HFFc6 (cell line): Measurements from ENCODE around the gene MAGI1. TPM values are rescaled to one million over a fixed set of nuclear protein-coding genes. Genes with fewer than 3 reads are reported as not detected.

Experiments
- DNase-seq: peaks from one replicate; pipeline ENCODE4 v3.0.0-alpha.2; 2018
- H3K27ac Mint-ChIP-seq: 2 replicates; pipeline ENCODE4 v1.8.0; 2020; ENCODE audit warnings: mild to moderate bottlenecking, mixed read lengths
- H3K27me3 Mint-ChIP-seq: 2 replicates; pipeline ENCODE4 v1.8.0; 2021; ENCODE audit warnings: mild to moderate bottlenecking, moderate library complexity, mixed read lengths; ENCODE audit not compliant: insufficient read depth
- H3K36me3 Mint-ChIP-seq: 2 replicates; pipeline ENCODE4 v1.8.0; 2021; ENCODE audit warnings: low read depth, mixed read lengths
- H3K4me1 Mint-ChIP-seq: 2 replicates; pipeline ENCODE4 v1.8.0; 2020; ENCODE audit warnings: low read depth, mixed read lengths
- H3K4me3 Mint-ChIP-seq: 2 replicates; pipeline ENCODE4 v1.8.0; 2020; ENCODE audit warnings: mild to moderate bottlenecking, moderate library complexity, mixed read lengths
- H3K9me3 Mint-ChIP-seq: 2 replicates; pipeline ENCODE4 v1.8.0; 2020; ENCODE audit warnings: mild to moderate bottlenecking, mixed read lengths
- total RNA-seq, 6 experiments: library from RNA; stranded (reverse); fragmentation: NEBNext Ultra II Directional; extraction: Animal tissue kit (Norgen Biotek cat#: 25700); gene quantifications; 2 replicates in 1 of 6; 3 replicates in 5 of 6; pipeline ENCODE4 v1.2.3, GENCODE V29; 2021
- TF ChIP-seq, protein P1 (sequence below): fragments of 200-600 bp; sonication (generic); IDR thresholded peaks from 2 replicates; pipeline ENCODE4 v1.5.0; 2021; ENCODE audit warnings: antibody characterized with exemption, mild to moderate bottlenecking

The MAGI1 gene
- total RNA-seq, 6 experiments from 2014 or later, result 21.1 to 30.5 (median 22.4) TPM

DNA sequence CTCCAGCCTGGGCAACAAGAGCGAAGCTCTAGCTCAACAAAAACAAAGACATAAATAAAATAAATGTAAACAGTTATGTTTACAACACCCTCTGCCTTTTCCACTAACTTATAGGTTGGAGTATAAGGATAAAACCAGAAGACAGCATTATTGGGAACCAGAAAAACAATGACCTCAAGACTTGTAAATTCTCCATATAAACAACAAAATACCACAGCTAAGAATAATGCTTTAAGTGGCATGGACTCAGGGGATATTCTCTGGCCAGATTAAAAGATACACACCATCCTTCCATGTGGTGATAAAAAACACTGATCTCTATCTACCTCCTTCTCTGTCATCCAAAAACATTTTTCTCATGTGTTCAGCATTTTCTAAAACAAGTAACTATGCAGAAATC lies 500.6 kb downstream of the MAGI1 start:
- Mint-ChIP-seq H3K4me3 (no peak overlapping the region), H3K36me3 (peaks cover 4% of the 10 kb centered on the region; the same call in 1 of the 2 replicates), H3K4me1 (no peaks in the 10 kb centered on the region), H3K27me3 (peaks cover 3% of the 10 kb centered on the region; the same call in 1 of the 2 replicates), H3K27ac (no peak overlapping the region), H3K9me3 (no peaks in the 10 kb centered on the region)
- DNase-seq, result peak; percentile 28
- TF ChIP-seq, protein P1, sequence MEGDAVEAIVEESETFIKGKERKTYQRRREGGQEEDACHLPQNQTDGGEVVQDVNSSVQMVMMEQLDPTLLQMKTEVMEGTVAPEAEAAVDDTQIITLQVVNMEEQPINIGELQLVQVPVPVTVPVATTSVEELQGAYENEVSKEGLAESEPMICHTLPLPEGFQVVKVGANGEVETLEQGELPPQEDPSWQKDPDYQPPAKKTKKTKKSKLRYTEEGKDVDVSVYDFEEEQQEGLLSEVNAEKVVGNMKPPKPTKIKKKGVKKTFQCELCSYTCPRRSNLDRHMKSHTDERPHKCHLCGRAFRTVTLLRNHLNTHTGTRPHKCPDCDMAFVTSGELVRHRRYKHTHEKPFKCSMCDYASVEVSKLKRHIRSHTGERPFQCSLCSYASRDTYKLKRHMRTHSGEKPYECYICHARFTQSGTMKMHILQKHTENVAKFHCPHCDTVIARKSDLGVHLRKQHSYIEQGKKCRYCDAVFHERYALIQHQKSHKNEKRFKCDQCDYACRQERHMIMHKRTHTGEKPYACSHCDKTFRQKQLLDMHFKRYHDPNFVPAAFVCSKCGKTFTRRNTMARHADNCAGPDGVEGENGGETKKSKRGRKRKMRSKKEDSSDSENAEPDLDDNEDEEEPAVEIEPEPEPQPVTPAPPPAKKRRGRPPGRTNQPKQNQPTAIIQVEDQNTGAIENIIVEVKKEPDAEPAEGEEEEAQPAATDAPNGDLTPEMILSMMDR, result no peak

DNA sequence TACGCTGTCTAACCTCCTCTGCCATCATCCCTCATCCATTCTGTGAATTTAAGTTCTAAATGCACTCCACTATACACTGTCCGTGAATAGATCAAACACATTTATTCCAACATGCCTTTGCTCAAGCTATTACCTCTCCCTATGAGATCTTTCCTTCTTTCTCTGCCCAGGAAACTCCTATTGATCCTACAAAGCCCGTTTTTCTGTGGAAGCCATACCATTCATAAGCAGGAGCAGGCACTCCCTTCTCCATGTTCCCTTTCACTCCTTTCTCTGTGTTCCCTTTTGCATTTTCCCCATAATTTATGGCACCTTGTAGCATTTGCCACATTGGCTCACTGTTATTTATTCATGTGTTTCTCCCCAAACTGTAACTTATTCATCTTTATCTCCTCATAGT lies 501.6 kb downstream of the MAGI1 start:
- Mint-ChIP-seq H3K27ac (no peak overlapping the region), H3K9me3 (no peaks in the 10 kb centered on the region), H3K27me3 (peaks cover 3% of the 10 kb centered on the region; the same call in 1 of the 2 replicates), H3K36me3 (no peaks in the 10 kb centered on the region), H3K4me1 (peaks cover 3% of the 10 kb centered on the region), H3K4me3 (no peak overlapping the region)
- DNase-seq, result no peak
- TF ChIP-seq, protein P1, result no peak

DNA sequence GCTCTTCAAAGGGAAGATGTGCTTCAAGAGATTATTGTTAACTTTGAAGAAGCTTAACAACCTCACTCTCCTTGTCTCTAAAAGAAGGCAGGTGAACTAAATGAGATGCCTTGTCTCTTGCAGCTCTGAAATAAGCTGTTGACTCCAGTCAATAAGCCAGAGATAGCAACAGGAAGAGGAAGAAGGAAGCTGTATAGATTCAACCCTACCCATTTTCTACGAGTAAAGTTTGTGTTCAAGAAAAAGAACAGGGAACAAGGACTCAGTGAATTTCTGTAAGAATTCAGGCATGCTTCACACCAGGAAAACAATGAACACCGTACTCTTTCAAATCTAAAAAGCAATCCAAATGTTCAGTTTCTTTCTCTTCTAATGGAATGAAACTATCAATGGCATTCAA lies 503.5 kb downstream of the MAGI1 start:
- Mint-ChIP-seq H3K36me3 (no peaks in the 10 kb centered on the region), H3K9me3 (no peaks in the 10 kb centered on the region), H3K4me1 (peaks cover 14% of the 10 kb centered on the region), H3K4me3 (no peak overlapping the region), H3K27ac (no peak overlapping the region), H3K27me3 (no peaks in the 10 kb centered on the region)
- no peak for DNase-seq
- TF ChIP-seq, protein P1, result no peak

DNA sequence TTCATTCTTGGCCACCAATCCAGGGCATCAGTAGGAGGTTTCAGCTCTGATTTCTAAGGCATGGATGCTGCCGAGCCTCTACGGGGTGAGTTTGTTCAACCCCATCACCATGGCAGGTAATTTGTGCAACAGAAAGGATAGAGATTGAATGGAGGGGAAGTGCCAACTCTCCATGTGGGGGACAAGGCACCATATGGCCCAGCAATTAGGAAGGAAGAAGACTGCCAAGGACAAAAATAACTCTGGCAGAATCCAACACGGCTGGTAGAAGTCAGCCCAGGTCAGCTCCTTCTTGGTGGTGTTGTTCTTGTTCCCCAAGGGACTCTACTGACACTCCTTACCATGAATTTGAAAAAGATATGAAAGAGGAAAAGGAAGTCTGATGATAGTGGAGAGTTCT lies 503.9 kb downstream of the MAGI1 start:
- TF ChIP-seq, protein P1, result no peak
- H3K9me3 Mint-ChIP-seq, result no peaks in the 10 kb centered on the region
- no peaks in the 10 kb centered on the region for H3K36me3 Mint-ChIP-seq
- H3K27me3 Mint-ChIP-seq, result no peaks in the 10 kb centered on the region
- DNase-seq, result no peak
- peaks cover 14% of the 10 kb centered on the region for H3K4me1 Mint-ChIP-seq
- H3K27ac Mint-ChIP-seq, result no peak overlapping the region
- no peak overlapping the region for H3K4me3 Mint-ChIP-seq

DNA sequence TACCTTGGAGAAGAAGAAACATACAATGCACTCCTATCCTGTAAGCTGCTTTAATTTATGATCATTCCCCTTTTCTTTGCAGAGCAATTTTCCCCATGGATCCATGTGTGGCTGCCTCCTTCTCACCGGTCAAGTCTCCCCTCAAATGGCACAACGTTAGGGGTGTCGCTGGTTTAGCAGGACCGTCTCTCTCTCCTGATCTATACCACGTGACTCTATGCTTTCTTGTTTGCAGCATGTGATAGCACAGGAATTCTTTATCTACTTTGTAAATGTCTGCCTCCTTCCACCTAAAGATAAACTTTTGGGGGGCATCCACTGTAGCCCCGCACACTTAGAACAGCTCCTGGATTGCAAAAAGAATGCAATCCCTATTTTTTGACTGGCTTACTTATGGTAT lies 506.0 kb downstream of the MAGI1 start:
- no peak for DNase-seq
- Mint-ChIP-seq H3K4me1 (peaks cover 14% of the 10 kb centered on the region), H3K9me3 (no peaks in the 10 kb centered on the region), H3K36me3 (no peaks in the 10 kb centered on the region), H3K4me3 (no peak overlapping the region), H3K27me3 (no peaks in the 10 kb centered on the region), H3K27ac (no peak overlapping the region)
- TF ChIP-seq, protein P1, result no peak

DNA sequence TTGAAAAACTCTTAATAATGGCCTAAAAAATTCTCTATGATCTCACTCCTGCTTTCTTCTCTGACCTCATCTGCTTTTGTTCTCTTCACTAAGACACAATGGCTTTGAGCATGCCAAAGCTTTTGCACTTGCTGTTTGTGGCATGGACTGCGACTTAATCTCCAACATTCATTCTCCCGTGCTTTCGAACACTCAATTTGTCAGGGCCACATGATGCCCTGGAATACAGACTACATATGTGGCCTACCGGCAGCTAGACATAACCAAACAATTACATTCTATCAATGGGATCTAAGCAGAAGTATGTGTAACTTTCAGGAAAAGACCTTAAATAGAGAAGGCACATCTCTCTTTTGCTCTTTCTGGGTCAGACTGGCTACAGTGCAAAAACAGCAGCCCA lies 506.5 kb downstream of the MAGI1 start:
- DNase-seq, result no peak
- peaks cover 14% of the 10 kb centered on the region for H3K4me1 Mint-ChIP-seq

More for the DNA sequence above, 506.5 kb downstream of the MAGI1 start:
- Mint-ChIP-seq H3K36me3 (no peaks in the 10 kb centered on the region), H3K9me3 (no peaks in the 10 kb centered on the region), H3K27ac (no peak overlapping the region), H3K27me3 (no peaks in the 10 kb centered on the region), H3K4me3 (no peak overlapping the region)
- TF ChIP-seq, protein P1, result no peak
